Activated CD8-positive, alpha-beta memory T cell treated with anti-CD3 and anti-CD28 coated beads for 48 hours (primary cell): ENCODE data around the gene RAB5B.
A peak's percentile ranks its signal among the peaks of the same experiment; 100 is the strongest.
"Not testable (repeated sequence)": the region's sequence is repeated elsewhere in the genome, so short reads cannot be mapped to it uniquely, and the experiment has no call there.

Experiments
- DNase-seq, 3 experiments: peaks; one replicate each; pipeline ENCODE4 v3.0.0-alpha.2; 2020; ENCODE audit warnings: low read depth in 2 of 3, low spot score in 2 of 3

RAB5B gene

DNA sequence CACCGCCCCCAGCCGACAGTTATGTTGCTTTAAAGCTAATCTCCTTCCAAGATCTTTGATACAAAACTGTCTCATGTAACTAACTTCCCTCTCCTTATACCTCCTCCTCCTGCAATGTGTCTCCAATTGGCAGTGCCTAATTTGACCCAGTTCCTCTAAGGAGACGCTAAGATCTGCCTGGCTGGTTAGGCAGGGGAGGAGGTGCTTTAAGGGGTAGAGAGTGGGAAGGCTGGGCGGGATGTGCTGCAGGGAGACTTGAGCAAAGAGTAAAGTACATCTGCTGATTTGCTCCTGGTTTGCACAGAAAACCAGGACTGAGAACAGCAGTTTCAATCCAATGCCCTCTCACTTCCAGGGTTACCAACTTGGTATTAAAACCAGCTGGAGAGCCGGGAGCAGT lies 39.6 kb downstream of the RAB5B start:
- DNase-seq = no peak

- no peak for DNase-seq
These were observed 40.3 kb downstream of the RAB5B start for GRCh38 chr12:56014205-56014604.

- no peak for DNase-seq
These were observed 43.3 kb downstream of the RAB5B start for GRCh38 chr12:56017181-56017580.

DNA sequence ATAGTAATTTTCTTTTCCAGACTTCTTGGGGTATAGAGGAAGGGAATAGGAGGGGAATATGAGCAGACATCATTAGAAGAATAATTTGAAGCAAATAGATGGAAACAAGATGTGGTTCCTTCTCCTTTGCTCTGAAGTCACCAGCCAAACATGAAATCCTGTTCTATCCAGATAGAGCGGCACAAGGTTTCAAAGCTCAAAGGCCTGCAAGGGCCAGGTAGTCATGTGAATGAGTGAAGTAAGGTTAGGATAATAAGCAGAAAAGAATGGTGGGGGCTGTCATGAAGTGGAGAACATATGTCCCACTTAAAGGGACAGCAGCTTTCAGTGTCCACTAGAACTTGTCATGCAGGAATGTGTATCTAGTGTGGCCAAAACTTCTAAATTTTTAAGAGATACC lies 44.5 kb downstream of the RAB5B start:
- no peak for DNase-seq

DNA sequence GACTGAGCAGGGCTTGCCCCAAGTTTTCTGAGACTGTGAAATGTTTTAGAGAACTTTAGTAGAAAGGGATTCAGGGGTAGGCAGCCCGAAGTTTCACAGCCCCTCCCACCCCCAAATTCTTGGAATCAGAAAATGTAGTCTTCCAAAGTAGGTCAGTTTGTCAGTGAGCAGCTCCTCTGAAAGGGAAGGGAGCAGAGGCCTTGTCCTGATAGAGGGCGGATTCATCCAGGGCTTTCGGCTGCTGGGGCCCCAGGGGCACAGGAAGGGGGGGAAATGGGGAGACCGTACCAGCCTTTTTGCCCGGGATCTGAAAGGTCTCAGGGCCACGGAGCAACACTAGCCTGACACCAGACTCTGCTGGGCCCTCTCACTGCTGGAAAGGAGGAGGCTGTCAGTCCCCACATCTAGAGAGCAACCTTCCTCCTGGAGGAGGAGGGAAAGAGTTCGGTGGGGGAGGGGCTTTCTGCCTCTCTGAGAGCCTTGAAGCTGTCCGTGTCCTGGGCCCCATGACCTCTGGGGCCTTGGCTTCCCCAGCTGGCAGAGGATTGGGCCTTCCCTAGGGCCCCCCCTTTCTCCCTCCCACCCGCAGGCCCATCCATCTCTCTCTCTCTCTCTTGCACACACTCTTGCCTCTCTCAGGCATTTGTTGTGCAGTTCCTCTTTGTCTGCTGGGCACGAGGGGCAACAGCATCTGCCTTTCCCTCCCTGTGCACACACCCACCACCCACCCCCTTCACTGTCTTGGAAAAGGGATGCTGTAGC lies 46.7 kb downstream of the RAB5B start, which contains the start of gene IKZF4:
Gene IKZF4, plus strand, starts transcription at position 621 of the 762 bp plus-strand sequence. CDS start 451 bp downstream, outside the sequence.
- DNase-seq = no peak

GRCh38 chr12:56021889-56022497 lies 48.1 kb downstream of the RAB5B start:
- no peak for DNase-seq

DNA sequence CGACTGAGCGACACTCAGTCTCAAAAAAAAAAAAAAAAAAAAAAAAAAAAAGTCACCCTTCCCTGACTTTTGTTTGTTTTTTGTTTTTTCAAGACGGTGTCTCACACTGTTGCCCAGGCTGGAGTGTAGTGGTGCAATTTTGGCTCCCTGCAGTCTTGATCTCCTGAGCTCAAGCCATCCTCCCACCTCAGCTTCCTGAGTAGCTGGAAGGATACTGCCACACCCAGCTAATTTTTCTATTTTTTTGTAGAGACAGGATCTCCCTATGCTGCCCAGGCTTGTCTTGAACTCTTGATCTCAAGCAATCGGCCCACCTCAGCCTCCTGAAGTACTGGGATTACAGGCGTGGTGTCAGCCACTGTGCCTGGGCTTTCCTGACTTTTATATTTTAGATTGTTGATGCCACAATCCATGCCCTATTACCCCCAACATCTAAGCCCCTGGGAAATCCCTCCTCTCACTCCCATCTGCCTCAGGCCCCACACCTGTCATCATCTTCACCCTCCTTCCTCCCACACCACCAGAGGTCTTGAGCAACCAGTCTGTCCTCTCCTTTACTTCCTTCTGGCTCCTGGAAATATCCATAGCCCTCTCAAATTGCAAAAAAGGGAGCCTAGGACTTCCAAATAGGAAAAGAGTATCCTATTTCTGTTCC lies 54.8 kb downstream of the RAB5B start:
- no peak for DNase-seq

DNA sequence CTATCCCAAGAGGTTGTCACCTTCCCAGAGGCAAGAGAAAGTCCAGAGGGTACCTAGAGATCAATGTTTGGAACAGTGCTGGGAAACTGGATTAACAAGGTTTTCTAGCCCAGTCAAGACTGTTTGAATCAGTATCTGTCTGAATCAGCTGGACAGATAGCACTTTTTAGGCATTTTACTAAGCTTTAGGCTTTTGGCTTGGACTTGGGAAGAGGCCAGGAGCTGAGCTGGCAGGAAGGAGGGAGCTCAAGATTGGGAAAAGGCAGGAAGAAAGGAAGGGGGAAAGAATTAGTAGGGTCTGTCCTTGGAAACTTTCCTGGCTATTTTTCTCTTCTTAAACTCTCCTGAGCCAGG lies 55.3 kb downstream of the RAB5B start:
- no peak for DNase-seq

DNA sequence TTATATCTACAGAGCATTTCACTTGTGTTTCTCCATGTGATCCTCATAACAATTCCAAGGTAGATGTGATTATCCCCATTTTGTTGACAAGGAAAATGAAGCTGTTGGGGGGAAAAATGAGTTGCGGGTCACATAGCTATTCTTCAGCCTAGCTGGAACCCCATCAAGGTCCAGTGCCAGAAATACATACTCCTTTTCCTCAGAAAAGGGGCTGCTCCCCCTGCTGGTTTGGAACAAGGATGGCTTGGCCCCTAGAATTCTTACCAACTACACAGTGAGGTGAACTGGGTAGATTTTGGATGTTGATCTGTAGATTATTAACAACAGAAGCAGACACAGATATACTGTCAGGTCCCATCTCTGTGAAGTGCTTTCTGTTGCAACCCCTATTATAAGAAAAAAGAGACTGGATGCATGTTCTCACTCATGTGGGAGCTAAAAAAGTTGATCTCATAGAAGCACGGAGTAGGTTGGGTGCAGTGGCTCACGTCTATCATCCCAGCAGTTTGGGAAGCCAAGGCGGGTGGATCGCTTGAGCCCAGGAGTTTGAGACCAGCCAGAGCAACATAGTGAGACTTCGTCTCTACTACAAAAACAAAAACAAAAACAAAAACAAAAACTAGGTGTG lies 55.9 kb downstream of the RAB5B start:
- no peak for DNase-seq

DNA sequence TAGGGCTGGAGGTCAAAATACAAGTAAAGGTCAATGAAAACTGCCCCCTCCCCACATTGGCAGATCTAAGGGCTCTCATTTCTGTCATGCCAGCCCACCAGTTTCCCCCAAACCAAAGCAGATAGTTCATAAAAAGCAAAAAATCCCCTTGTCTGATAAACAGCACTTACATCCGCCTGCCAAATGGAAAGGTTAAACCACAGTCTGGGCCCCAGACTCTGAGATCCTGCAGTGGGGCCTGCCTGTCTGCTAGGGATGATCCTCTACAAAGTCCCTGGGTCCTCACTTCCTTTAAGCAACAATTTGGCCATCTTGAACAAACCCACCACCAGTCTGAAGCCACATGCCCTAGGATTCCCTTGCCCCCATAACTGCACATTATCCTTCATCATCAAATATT lies 58.1 kb downstream of the RAB5B start:
- peak in 1 of 3 experiments; percentile 16 for DNase-seq

DNA sequence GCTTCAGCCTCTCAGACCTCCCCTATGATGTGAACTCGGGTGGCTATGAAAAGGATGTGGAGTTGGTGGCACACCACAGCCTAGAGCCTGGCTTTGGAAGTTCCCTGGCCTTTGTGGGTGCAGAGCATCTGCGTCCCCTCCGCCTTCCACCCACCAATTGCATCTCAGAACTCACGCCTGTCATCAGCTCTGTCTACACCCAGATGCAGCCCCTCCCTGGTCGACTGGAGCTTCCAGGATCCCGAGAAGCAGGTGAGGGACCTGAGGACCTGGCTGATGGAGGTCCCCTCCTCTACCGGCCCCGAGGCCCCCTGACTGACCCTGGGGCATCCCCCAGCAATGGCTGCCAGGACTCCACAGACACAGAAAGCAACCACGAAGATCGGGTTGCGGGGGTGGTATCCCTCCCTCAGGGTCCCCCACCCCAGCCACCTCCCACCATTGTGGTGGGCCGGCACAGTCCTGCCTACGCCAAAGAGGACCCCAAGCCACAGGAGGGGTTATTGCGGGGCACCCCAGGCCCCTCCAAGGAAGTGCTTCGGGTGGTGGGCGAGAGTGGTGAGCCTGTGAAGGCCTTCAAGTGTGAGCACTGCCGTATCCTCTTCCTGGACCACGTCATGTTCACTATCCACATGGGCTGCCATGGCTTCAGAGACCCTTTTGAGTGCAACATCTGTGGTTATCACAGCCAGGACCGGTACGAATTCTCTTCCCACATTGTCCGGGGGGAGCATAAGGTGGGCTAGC lies 60.9 kb downstream of the RAB5B start:
- peak in 2 of 3 experiments; percentile 17 to 44 for DNase-seq

- no peak for DNase-seq
These were observed 63.3 kb downstream of the RAB5B start for GRCh38 chr12:56037161-56037560.

DNA sequence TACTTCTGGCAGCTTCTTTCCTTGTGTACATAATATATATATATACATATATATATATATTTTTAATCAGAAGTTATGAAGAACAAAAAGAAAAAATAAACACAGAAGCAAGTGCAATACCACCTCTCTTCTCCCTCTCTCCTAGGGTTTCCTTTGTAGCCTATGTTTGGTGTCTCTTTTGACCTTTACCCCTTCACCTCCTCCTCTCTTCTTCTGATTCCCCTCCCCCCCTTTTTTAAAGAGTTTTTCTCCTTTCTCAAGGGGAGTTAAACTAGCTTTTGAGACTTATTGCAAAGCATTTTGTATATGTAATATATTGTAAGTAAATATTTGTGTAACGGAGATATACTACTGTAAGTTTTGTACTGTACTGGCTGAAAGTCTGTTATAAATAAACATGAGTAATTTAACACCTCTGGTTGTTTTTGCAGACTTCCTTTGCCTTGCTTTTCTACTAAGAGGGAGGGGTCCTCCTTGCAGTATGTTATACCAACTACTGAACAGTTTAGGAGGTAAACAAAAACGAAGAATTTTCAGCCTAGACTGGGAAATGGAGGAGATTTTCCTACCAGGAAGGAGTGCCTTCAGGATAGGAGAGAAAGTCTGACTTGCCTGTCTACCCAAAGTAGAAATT lies 64.3 kb downstream of the RAB5B start:
- no peak for DNase-seq

GRCh38 chr12:56040151-56040550 lies 66.3 kb downstream of the RAB5B start:
- no peak for DNase-seq

DNA sequence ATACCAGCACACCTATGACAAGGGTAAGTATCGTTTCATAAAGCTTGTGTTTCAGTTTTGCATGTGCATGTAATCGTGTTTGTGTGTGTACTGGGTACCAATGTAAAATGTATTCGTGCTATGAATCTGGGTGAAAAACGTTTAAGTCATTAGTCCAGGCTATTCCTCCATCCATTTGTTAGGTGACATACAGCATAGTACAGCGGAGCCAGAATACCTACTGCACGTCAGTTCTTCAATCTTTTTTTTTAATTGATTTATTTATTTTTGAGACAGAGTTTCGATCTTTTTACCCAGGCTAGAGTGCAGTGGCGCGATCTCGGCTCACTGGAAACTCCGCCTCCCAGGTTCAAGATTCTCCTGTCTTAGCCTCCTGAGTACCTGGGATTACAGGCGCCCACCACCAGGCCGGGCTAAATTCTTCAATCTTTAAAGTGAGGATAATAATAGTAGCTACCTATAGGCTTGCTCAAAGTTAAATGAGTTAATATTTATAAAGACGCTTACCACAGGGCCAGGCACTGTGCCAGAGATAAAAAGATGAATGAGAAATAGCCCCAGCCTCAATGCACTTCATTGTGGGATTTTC lies 67.2 kb downstream of the RAB5B start:
- DNase-seq = no peak

- DNase-seq = peak; percentile 77 to 86 (median 81)
These were observed 67.9 kb downstream of the RAB5B start, which contains the start of gene RPS26 for GRCh38 chr12:56041552-56042429. TSS of gene RPS26 (plus strand) at chr12:56041918. CDS start at chr12:56042167, 249 bp downstream.

GRCh38 chr12:56042430-56042813 lies 68.5 kb downstream of the RAB5B start:
- DNase-seq = not testable (repeated sequence)

- no peak for DNase-seq
These were observed 69.0 kb downstream of the RAB5B start for GRCh38 chr12:56042843-56043242.
